HG03457 (cell line): Measurements from ENCODE around the gene C5.
A peak's percentile ranks its signal among the peaks of the same experiment; 100 is the strongest.

Experiments
- ATAC-seq: cut with Tn5 transposase; IDR thresholded peaks from one replicate; pipeline ENCODE4 v1.9.1; 2021; ENCODE audit warnings: moderate number of reproducible peaks; ENCODE audit not compliant: unreplicated experiment

C5 gene

GRCh38 chr9:120927269-120928014, 122.6 kb downstream of the C5 start:
- ATAC-seq = no peak

- peak; percentile 24 for ATAC-seq
Measured at GRCh38 chr9:120926397-120926928, 123.6 kb downstream of the C5 start, which contains the start of gene TRAF1. Gene TRAF1, minus strand, starts transcription at chr9:120926796. Its CDS starts 721 bp downstream, at chr9:120926075.

- ATAC-seq = peak; percentile 44
Measured at GRCh38 chr9:120925535-120926396, 124.3 kb downstream of the C5 start.

- ATAC-seq = no peak
Measured at GRCh38 chr9:120924698-120925534, 125.2 kb downstream of the C5 start.

GRCh38 chr9:120923620-120924328, 126.3 kb downstream of the C5 start:
- ATAC-seq = no peak

- no peak for ATAC-seq
Measured at GRCh38 chr9:120922404-120923195, 127.5 kb downstream of the C5 start.

GRCh38 chr9:120921661-120922181, 128.4 kb downstream of the C5 start:
- no peak for ATAC-seq

- ATAC-seq = peak; percentile 31
Measured at GRCh38 chr9:120920806-120921178, 129.3 kb downstream of the C5 start.

GRCh38 chr9:120919843-120920805, 130.0 kb downstream of the C5 start:
- ATAC-seq = no peak

GRCh38 chr9:120918931-120919842, 130.9 kb downstream of the C5 start:
- ATAC-seq = no peak

- no peak for ATAC-seq
Measured at GRCh38 chr9:120917929-120918762, 131.9 kb downstream of the C5 start.

GRCh38 chr9:120916991-120917880, 132.8 kb downstream of the C5 start:
- ATAC-seq = no peak

- no peak for ATAC-seq
Measured at GRCh38 chr9:120916588-120916987, 133.5 kb downstream of the C5 start.

GRCh38 chr9:120915854-120916470, 134.1 kb downstream of the C5 start:
- ATAC-seq = no peak

GRCh38 chr9:120914953-120915352, 135.1 kb downstream of the C5 start:
- ATAC-seq = no peak
